GM21360 (cell line): ENCODE data around the gene SLC47A1.

Experiments
- ATAC-seq: cut with Tn5 transposase; IDR thresholded peaks from one replicate; pipeline ENCODE4 v1.9.1; 2021; ENCODE audit warnings: mild to moderate bottlenecking, moderate library complexity; ENCODE audit not compliant: unreplicated experiment

SLC47A1 gene

DNA sequence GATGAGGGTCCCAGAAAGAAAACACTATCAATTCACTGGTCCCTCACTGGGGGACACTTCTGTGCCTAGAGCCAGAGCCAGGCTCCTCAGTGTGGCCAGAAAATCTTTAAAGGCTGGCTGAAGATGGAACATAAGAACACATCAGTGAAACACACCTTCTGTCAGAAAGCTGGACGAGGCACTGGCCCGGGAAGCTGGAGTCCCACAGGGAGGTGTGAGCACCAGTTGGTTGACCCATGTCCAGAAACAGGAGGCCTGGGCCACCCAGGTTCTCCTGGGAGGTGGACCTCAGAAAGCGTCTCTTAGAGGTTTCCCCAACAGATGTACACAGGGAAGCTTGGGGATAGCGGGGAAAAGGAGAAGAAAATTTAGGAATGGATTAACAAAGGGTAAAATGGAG, 58.7 kb downstream of the SLC47A1 start:
- ATAC-seq: no peak

DNA sequence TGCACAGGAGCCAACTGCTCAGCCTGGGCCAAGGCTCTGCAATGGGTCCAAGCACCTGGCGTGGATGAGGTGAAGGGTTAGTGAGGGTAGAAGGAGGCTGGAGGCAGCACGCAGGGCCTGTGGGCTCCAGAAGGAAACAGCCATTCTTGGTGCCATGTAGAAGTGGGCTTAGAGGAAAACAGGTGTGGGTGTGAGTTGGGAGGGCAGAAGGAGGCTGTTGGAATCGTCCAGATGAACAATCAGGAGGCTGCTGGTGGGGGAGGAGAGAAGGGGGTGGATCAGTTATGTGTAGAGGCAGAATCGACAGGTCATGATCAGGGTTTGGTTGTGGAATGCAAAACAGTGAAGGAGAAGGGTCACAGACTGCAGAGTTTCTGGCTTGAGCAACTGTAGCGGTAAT, 63.2 kb downstream of the SLC47A1 start:
- ATAC-seq: no peak

DNA sequence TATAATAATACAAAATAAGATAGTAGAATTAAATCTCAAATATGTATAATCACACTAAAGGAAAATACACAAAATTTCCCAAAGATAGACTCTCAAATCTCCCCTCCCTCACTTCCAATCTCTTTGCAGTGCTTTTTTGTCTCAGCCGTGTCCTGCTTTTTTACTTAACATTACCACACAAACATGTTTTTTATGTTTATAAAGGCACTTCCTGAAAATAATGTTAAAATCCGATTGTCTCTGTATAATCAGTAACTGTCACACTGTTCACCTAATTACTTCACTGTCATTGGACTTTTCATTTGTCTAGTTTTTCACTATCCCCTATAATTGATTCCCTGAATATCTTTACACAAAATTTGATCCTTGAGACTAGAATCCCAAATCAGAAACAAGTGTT, 76.7 kb downstream of the SLC47A1 start:
- ATAC-seq: no peak

DNA sequence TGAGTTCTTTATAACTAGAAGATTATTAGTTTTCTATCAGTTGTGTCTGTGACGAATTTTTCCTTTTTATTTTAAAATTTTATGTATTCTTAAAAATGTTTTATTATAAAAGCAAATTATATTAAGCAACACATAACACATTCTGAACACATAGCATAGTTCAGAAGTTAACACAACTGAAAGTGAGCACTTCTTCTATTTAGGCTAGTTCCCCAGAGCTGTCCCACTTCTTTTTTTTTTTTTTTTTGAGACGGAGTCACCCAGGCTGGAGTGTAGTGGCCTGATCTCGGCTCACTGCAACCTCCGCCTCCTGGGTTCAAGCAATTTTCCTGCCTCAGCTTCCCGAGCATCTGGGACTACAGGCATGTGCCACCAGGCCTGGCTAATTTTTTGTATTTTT, 77.2 kb downstream of the SLC47A1 start:
- ATAC-seq: no peak

DNA sequence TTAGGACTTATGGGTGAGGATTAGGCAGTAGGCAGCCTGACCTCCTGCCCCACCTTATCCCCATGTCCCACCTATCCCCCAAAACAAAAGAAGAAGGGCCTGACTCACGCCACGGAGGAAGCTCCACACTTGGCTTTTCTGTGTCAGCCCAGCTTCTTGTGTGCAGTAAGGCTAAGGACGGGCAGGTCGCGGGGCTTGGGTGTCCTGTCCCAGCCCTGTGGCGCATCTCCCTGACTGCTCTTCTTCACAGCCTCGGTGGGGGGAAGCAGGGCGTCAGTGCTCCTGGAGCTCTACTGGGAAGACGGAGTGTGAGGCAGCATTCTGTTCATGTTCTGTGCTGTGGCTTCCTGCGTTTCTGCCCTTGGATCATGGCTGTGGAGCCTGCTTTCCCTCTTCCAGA, 80.3 kb downstream of the SLC47A1 start:
- no peak for ATAC-seq

DNA sequence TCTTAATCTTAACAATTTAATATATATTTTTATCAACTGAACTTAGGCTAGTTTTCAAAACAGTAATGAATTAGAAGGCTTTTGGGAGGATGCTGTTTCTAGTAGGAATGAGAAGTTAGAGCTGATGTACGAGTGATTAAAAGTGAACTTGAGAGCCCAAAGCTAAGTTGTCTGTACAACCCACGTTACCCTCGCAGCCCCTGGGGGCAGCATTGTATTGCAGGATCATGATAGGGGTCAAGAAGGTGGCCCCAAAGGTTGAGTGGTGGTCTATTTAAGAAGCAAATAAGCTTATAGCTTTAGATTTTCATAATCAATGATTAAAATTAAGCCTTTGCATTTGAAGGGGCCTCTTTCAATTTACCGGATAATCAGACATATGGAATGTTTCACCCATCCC, 81.2 kb downstream of the SLC47A1 start:
- ATAC-seq: no peak

DNA sequence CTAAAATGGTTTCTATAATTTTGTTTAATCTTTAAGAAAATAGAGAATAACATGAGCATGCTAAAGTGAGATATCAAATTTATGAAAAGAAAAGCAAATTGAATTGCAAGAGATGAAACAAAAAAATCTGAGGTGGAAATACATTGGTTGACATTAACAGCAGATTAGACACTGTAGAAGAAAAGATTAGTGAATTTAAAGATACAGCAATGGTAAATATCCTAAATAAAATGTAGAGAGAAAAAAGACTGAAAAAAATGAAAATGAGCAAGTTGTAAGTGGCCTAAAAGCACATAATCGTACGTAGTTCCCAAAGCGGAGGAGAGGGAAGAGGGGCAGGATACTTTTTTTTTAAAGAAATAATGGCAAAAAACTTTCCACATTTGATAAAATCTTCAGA, 84.4 kb downstream of the SLC47A1 start:
- ATAC-seq: no peak

DNA sequence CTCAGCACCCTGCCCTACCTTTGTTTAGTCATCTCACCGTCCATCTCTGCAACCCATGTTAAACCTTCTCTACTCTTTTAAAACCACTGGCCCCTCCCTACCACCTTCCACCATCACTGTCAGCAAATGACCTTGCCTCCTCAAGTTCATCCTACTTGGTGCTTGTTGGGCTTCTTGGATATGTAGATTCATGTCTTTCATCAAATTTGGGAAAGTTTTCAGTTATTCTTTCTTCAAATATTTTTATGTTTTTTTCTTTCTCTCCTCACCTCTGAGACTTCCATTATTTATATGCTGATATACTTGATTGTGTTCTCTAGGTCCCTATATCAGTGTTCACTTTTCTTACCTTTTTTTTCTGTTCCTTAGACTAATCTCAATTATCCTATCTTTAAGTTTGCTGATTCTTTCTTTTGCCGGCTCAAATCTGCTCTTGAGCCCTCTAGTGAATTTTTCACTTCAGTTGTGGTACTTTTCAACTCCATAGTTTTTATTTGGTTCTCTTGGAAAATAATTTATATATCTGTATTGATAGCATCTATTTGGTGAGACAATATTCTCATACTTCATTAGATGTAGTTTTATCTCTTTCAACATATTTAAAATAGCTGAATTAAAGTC, 86.2 kb downstream of the SLC47A1 start:
- ATAC-seq: no peak

DNA sequence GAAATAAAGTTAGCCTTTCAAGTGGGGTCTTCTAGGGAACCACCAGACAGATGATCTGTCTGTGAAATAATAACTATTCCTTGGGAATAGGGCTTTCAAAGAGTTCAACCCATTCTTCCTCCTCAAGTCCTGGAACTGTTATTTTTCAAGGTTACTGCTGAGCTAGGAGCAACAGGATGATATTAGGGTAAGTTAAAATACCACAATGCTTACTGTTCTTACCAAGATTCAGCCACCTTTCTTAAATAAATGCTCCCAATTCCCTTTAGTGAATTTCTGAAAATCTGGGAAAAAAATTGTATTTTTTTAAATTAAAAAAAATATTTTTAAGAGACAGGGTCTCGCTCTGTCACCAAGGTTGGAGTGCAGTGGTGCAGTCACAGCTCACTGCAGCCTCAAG, 88.0 kb downstream of the SLC47A1 start:
- no peak for ATAC-seq

DNA sequence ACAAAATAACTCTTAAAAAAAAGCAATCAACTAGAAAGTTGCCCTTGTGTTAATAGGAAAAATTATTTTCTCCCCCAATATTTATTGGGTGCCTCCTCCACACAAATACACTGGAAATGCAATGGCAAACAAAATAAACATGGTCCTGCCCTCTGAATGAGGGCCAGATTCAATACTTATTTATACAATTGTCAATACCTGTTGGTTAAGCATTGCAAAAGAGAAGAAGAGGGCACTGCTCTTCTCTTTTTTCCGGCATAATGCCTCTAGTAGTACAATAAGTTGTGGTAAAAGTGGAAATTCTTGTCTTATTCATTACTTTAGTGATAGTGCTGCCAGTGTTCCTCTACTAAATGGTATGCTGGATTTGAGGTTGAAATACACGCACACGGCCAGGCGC, 92.4 kb downstream of the SLC47A1 start:
- ATAC-seq: no peak
